NCI-H1436 treated with DMSO at 0.1 percent for 48 hours (cell line): Measurements from ENCODE around the gene ATPAF2.
A peak's percentile ranks its signal among the peaks of the same experiment; 100 is the strongest.

Experiments
- DNase-seq: peaks from one replicate; lab custom pipeline; 2025; lab: John Stamatoyannopoulos, UW

Gene ATPAF2

GRCh38 chr17:17985153-17985552, 53.8 kb downstream of the ATPAF2 start:
- no peak for DNase-seq

GRCh38 chr17:17983776-17984175, 55.2 kb downstream of the ATPAF2 start:
- DNase-seq: no peak

GRCh38 chr17:17983376-17983775, 55.6 kb downstream of the ATPAF2 start:
- no peak for DNase-seq

GRCh38 chr17:17982801-17983200, 56.2 kb downstream of the ATPAF2 start:
- no peak for DNase-seq

GRCh38 chr17:17981330-17981729, 57.6 kb downstream of the ATPAF2 start:
- no peak for DNase-seq

- DNase-seq: no peak
Measured at GRCh38 chr17:17979778-17980177, 59.2 kb downstream of the ATPAF2 start.

GRCh38 chr17:17978481-17979424, 60.2 kb downstream of the ATPAF2 start:
- no peak for DNase-seq

- no peak for DNase-seq
Measured at GRCh38 chr17:17976931-17977570, 61.9 kb downstream of the ATPAF2 start.

- no peak for DNase-seq
Measured at GRCh38 chr17:17975436-17975835, 63.5 kb downstream of the ATPAF2 start.

GRCh38 chr17:17972952-17973254, 66.1 kb downstream of the ATPAF2 start:
- DNase-seq: no peak

- peak; percentile 100 for DNase-seq
Measured at GRCh38 chr17:17972126-17972951, 66.6 kb downstream of the ATPAF2 start, which contains the start of the genes DRC3 and TOM1L2. Gene DRC3 (plus strand): TSS chr17:17972862. CDS start chr17:17977599, 4,737 bp downstream. Gene TOM1L2 (minus strand): TSS chr17:17972400. CDS start chr17:17972313, 87 bp downstream.

GRCh38 chr17:17971431-17972125, 67.4 kb downstream of the ATPAF2 start:
- DNase-seq: no peak

GRCh38 chr17:17970699-17971430, 68.1 kb downstream of the ATPAF2 start:
- no peak for DNase-seq
